Calu3 (cell line): ENCODE measurements around the gene BAIAP3. TPM values are rescaled to one million over a fixed set of nuclear protein-coding genes. Genes with fewer than 3 reads are reported as not detected.

ENCODE experiments used
- BruUV-seq: library from RNA; stranded (reverse); fragments of 400-500 nt; replicated peaks from 2 replicates; lab custom pipeline; 2021; lab: Mats Ljungman, UMichigan
- CTCF ChIA-PET: fragments of 300-600 bp; sonication (Branson Sonifier 250); formaldehyde crosslinking; loops from one replicate; lab custom pipeline; 2022; ENCODE audit warnings: antibody characterized with exemption; lab: Charles Lee
- DNase-seq: peaks from one replicate; pipeline ENCODE4 v3.0.0; 2022
- H3K27ac Mint-ChIP-seq: one replicate; pipeline ENCODE4 v1.8.0; 2022; ENCODE audit warnings: mixed read lengths; ENCODE audit not compliant: unreplicated experiment
- H3K27me3 Mint-ChIP-seq: one replicate; pipeline ENCODE4 v1.8.0; 2022; ENCODE audit warnings: mixed read lengths; ENCODE audit not compliant: unreplicated experiment
- H3K36me3 Mint-ChIP-seq: one replicate; pipeline ENCODE4 v1.8.0; 2022; ENCODE audit warnings: mild to moderate bottlenecking, moderate library complexity, mixed read lengths; ENCODE audit not compliant: insufficient read depth, unreplicated experiment
- H3K4me1 Mint-ChIP-seq: one replicate; pipeline ENCODE4 v1.8.0; 2022; ENCODE audit warnings: mild to moderate bottlenecking, low read depth, mixed read lengths; ENCODE audit not compliant: unreplicated experiment
- H3K4me3 Mint-ChIP-seq: one replicate; pipeline ENCODE4 v1.8.0; 2022; ENCODE audit warnings: mild to moderate bottlenecking, low read depth, moderate library complexity, mixed read lengths; ENCODE audit not compliant: unreplicated experiment
- H3K9me3 Mint-ChIP-seq: one replicate; pipeline ENCODE4 v1.8.0; 2022; ENCODE audit warnings: low read depth, mixed read lengths; ENCODE audit not compliant: unreplicated experiment
- intact Hi-C: fragments of 100-400 bp; cut with micrococcal nuclease; formaldehyde crosslinking; loops from one replicate; pipeline ENCODE4 v1.10.0; 2022; ENCODE audit not compliant: unreplicated experiment
- total RNA-seq: library from RNA; stranded (reverse); gene quantifications from 2 replicates; pipeline ENCODE4 v1.2.3, GENCODE V29; 2022
- TF ChIP-seq, protein P1 (sequence below): fragments of 200-600 bp; IDR thresholded peaks from one replicate; pipeline ENCODE4 v1.8.0; 2022; ENCODE audit warnings: antibody characterized with exemption; ENCODE audit not compliant: unreplicated experiment

Gene BAIAP3
- total RNA-seq, 1 experiment from 2014 or later: 2.4 TPM

DNA sequence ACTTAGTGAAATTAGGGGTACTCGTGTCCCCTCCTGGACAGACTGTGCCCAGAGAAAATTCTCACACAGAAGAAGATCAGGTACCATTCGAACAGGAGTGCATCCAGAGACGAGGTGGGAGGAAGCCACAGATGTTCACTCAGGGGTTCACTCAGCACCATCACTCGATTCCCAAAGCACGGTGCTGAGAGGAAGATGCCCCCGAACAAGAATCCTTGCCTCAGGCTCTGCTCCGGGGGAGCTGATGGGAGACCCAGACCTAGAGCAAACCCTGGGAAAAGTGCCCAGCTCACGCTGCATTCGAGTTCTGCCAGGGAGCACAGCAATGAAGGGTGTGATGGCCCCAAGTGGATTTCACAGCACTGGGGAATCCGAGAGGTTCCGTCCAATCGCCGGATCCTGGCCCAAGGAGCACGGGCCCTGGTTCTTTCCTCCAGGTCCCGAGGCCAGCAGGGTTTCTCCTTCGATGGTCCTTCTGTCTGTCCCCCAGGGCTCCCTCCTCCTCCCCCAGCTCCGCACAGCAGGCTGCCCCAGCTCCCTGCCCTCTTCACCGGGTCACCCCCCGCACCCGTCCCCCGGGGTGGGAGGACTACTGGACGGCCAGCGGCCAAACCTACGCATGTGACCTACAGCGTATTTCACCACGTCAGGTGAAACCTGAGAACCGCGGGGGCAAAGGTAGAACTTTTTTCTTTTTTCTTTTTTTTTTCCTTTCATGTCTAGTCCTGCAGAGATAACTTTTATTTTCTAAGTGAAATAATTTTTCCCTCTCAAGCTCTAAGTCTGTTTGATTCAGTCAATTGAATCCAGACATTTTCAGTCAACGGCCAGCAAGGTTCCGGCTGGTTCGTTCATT, 34.2 kb upstream of the BAIAP3 start:
- peak; percentile 71 for DNase-seq
- BruUV-seq: TSS peak; percentile 80
- Mint-ChIP-seq H3K4me1 (peaks cover 53% of the 10 kb centered on the region), H3K36me3 (peaks cover 42% of the 10 kb centered on the region), H3K27me3 (no peaks in the 10 kb centered on the region), H3K4me3 (peak overlapping the region; percentile 67), H3K9me3 (no peaks in the 10 kb centered on the region), H3K27ac (peak overlapping the region; percentile 75)
- CTCF ChIA-PET: interaction anchor here (0.6 to 0.8 kb wide), 2 partner anchors 10 to 66 kb away, joined by 3 read pairs; no protein-coding TSS in a partner anchor
- intact Hi-C loops: no loop called here
- TF ChIP-seq, protein P1, sequence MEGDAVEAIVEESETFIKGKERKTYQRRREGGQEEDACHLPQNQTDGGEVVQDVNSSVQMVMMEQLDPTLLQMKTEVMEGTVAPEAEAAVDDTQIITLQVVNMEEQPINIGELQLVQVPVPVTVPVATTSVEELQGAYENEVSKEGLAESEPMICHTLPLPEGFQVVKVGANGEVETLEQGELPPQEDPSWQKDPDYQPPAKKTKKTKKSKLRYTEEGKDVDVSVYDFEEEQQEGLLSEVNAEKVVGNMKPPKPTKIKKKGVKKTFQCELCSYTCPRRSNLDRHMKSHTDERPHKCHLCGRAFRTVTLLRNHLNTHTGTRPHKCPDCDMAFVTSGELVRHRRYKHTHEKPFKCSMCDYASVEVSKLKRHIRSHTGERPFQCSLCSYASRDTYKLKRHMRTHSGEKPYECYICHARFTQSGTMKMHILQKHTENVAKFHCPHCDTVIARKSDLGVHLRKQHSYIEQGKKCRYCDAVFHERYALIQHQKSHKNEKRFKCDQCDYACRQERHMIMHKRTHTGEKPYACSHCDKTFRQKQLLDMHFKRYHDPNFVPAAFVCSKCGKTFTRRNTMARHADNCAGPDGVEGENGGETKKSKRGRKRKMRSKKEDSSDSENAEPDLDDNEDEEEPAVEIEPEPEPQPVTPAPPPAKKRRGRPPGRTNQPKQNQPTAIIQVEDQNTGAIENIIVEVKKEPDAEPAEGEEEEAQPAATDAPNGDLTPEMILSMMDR: no peak

- TF ChIP-seq, protein P1: no peak
- H3K4me1 Mint-ChIP-seq: peaks cover 57% of the 10 kb centered on the region
- peak overlapping the region; percentile 67 for H3K4me3 Mint-ChIP-seq
- no TSS peak for BruUV-seq
- no peak for DNase-seq
- intact Hi-C loops: no loop called here
- CTCF ChIA-PET: no interaction called here
- H3K9me3 Mint-ChIP-seq: no peaks in the 10 kb centered on the region
- no peaks in the 10 kb centered on the region for H3K27me3 Mint-ChIP-seq
- peak overlapping the region; percentile 75 for H3K27ac Mint-ChIP-seq
- peaks cover 43% of the 10 kb centered on the region for H3K36me3 Mint-ChIP-seq
Measured at GRCh38 chr16:1299868-1300203, 33.6 kb upstream of the BAIAP3 start.

DNA sequence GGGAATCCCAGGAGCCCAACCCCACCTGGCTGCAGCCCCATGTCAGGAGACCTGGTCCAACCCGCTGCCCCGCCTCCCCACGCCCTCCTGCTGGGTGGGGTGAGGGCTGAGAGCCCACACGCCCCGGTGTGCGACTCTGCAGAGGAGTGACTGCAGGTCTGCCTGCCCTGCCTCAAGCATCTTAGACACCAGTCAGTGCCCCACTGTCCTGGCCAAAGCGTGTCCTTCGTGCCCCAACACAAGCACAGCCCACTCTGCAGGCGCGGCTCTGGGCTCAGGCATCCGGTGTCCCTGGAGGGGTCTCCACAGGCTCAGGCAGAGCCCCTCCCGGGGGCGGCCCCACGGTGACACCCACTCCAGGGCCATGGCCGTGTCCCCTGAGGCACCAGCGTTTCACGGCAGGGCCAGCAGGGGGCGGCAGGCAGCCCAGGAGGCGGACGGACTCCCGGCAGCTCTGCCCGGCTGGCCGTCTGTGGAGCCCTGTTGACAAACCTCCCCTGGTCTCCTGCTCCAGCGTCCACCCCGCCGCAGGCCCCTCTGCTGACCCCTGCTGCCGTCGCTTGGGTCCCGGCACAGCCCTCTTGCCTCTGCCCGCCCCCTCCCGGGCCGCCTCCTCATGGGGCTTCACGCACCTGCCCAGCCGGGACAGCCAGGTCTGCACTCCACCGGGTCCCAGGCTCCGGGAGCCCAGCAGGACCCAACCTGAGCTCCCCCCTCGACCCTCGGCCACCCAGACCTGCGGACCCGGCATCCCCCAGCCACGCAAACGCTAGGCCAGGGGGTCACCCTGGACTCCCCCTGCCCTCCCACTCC, 32.6 kb upstream of the BAIAP3 start:
- intact Hi-C loops: no loop called here
- DNase-seq: peak; percentile 84
- BruUV-seq: no TSS peak
- no peak overlapping the region for H3K27ac Mint-ChIP-seq
- H3K36me3 Mint-ChIP-seq: peaks cover 43% of the 10 kb centered on the region
- TF ChIP-seq, protein P1: peak; percentile 94
- no peaks in the 10 kb centered on the region for H3K9me3 Mint-ChIP-seq
- CTCF ChIA-PET: interaction anchor here (0.5 to 1.9 kb wide), 3 partner anchors 37 to 128 kb away, joined by 3 to 4 read pairs (median 4); no protein-coding TSS in a partner anchor
- peak overlapping the region; percentile 41 for H3K4me3 Mint-ChIP-seq
- H3K27me3 Mint-ChIP-seq: no peaks in the 10 kb centered on the region
- H3K4me1 Mint-ChIP-seq: peaks cover 58% of the 10 kb centered on the region

GRCh38 chr16:1301562-1301961, 31.9 kb upstream of the BAIAP3 start:
- TF ChIP-seq, protein P1: no peak
- Mint-ChIP-seq H3K9me3 (no peaks in the 10 kb centered on the region), H3K36me3 (peaks cover 44% of the 10 kb centered on the region), H3K4me3 (peak overlapping the region; percentile 41), H3K4me1 (peaks cover 56% of the 10 kb centered on the region), H3K27me3 (no peaks in the 10 kb centered on the region), H3K27ac (peak overlapping the region; percentile 73)
- BruUV-seq: no TSS peak
- no peak for DNase-seq
- intact Hi-C loops: no loop called here
- CTCF ChIA-PET: interaction anchor here (0.5 to 1.9 kb wide), 3 partner anchors 36 to 128 kb away, joined by 3 to 4 read pairs (median 4); no protein-coding TSS in a partner anchor
